NB4 (cell line): ENCODE data around the gene CNN2.

Experiments used
- CTCF ChIP-seq: IDR thresholded peaks from one replicate; pipeline ENCODE4 v1.5.1; 2012; ENCODE audit warnings: low read depth, low read length
- POLR2A ChIP-seq: IDR thresholded peaks from 2 replicates; pipeline ENCODE4 v1.6.1; 2011; ENCODE audit warnings: mild to moderate bottlenecking; ENCODE audit not compliant: insufficient read length; ENCODE audit errors: extremely low read depth

GRCh38 chr19:1060689-1061088 lies 34.3 kb downstream of the CNN2 start:
- TF ChIP-seq CTCF (no peak), POLR2A (no peak)
